K562 (cell line): Measurements from ENCODE around the gene CLIC1. TPM values are rescaled to one million over a fixed set of nuclear protein-coding genes. Genes with fewer than 3 reads are reported as not detected.

Source experiments
- DDX20 ChIP-seq: fragments of 450-650 bp; IDR thresholded peaks from 2 replicates; pipeline ENCODE4 v1.6.1; 2016; ENCODE audit warnings: missing genetic modification characterization, low read depth, mild to moderate bottlenecking, missing compliant biosample characterization, moderate library complexity
- ZNF316 ChIP-seq: fragments of 450-650 bp; IDR thresholded peaks from 2 replicates; pipeline ENCODE4 v1.6.1; 2016
- polyA plus RNA-seq, 8 experiments: library from polyadenylated mRNA; depleted of rRNA in 4 of 8; stranded (reverse) in 5 of 8; unstranded in 3 of 8; fragments of >200 nt; fragmentation: Nextera tagmentation in 2 of 8; fragmentation: Illumina TruSeq in 1 of 8; extraction: Ambion mirVana in 2 of 8; extraction: Trizol in 1 of 8; gene quantifications; 2 replicates each; pipeline versions ENCODE4 v1.2.1 to v1.2.3, GENCODE V29; 2011 to 2014; ENCODE audit warnings: inconsistent platforms in 1 of 8, missing spikeins in 1 of 8
- total RNA-seq, 7 experiments: library from RNA; depleted of rRNA in 6 of 7; stranded (reverse); fragments of >200 nt in 6 of 7; fragmentation: Illumina TruSeq in 2 of 7; extraction: Trizol in 2 of 7; gene quantifications; 2 replicates each; pipeline versions ENCODE4 v1.2.1 to v1.2.3, GENCODE V29; 2011 to 2021; ENCODE audit warnings: low replicate concordance in 1 of 7
- TF ChIP-seq, protein P1 (sequence below): fragments of 200-600 bp; sonication (generic); IDR thresholded peaks from one replicate; pipeline ENCODE4 v1.6.1; 2012; ENCODE audit warnings: mild to moderate bottlenecking, low read depth, low read length, inconsistent platforms
- TF ChIP-seq, protein P2 (sequence below): fragments of 450-650 bp; formaldehyde crosslinking; conservative IDR thresholded peaks from 2 replicates; pipeline ENCODE4 v1.4.0; 2022; ENCODE audit warnings: mild to moderate bottlenecking, missing genetic modification characterization
- TF ChIP-seq, protein P3 (sequence below): fragments of 250-450 bp; sonication (Bioruptor Pico); IDR thresholded peaks from 2 replicates; pipeline ENCODE4 v1.9.0; 2021; ENCODE audit warnings: mild to moderate bottlenecking, inconsistent platforms

The CLIC1 gene
- total and polyA plus RNA-seq, 9 of the 15 experiments (the other 6 are each of a cell fraction or from before 2014, with no cell fraction given), result 1,267 to 2,419 (median 1,808) TPM

DNA sequence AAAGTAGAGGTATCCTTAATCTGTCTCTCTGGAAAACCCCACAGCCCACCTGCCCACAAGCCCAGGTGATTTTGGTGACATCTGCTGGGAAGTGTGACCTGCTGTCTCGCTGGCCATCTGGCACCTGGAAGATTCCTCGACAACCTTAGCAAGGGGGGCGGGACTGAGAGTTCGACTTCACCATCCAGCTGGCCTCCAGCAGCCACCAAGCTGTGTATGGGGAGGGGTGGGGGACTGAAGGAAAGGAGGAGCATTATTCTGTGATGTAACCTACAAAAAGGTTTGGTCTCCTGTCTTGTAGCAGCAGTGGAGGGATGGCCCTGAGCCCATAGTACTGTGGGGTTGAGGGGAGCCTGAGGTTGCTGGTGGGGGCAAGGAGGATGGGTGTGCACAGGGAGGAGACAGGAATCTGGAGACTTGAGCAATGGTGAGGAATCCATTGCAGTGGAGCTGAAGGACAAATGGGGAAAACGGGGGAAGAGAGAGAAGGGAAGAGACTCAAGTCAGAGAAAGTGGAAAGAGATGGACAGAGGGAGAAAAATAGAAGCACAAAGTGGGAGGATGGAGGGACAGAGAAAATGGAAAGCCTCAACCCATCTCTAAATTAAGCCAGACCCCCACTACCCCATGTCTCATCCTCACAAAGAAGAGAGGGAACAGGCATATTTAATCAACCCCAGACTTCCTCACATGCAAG, 25.7 kb downstream of the CLIC1 start (continued):
- TF ChIP-seq, protein P1, sequence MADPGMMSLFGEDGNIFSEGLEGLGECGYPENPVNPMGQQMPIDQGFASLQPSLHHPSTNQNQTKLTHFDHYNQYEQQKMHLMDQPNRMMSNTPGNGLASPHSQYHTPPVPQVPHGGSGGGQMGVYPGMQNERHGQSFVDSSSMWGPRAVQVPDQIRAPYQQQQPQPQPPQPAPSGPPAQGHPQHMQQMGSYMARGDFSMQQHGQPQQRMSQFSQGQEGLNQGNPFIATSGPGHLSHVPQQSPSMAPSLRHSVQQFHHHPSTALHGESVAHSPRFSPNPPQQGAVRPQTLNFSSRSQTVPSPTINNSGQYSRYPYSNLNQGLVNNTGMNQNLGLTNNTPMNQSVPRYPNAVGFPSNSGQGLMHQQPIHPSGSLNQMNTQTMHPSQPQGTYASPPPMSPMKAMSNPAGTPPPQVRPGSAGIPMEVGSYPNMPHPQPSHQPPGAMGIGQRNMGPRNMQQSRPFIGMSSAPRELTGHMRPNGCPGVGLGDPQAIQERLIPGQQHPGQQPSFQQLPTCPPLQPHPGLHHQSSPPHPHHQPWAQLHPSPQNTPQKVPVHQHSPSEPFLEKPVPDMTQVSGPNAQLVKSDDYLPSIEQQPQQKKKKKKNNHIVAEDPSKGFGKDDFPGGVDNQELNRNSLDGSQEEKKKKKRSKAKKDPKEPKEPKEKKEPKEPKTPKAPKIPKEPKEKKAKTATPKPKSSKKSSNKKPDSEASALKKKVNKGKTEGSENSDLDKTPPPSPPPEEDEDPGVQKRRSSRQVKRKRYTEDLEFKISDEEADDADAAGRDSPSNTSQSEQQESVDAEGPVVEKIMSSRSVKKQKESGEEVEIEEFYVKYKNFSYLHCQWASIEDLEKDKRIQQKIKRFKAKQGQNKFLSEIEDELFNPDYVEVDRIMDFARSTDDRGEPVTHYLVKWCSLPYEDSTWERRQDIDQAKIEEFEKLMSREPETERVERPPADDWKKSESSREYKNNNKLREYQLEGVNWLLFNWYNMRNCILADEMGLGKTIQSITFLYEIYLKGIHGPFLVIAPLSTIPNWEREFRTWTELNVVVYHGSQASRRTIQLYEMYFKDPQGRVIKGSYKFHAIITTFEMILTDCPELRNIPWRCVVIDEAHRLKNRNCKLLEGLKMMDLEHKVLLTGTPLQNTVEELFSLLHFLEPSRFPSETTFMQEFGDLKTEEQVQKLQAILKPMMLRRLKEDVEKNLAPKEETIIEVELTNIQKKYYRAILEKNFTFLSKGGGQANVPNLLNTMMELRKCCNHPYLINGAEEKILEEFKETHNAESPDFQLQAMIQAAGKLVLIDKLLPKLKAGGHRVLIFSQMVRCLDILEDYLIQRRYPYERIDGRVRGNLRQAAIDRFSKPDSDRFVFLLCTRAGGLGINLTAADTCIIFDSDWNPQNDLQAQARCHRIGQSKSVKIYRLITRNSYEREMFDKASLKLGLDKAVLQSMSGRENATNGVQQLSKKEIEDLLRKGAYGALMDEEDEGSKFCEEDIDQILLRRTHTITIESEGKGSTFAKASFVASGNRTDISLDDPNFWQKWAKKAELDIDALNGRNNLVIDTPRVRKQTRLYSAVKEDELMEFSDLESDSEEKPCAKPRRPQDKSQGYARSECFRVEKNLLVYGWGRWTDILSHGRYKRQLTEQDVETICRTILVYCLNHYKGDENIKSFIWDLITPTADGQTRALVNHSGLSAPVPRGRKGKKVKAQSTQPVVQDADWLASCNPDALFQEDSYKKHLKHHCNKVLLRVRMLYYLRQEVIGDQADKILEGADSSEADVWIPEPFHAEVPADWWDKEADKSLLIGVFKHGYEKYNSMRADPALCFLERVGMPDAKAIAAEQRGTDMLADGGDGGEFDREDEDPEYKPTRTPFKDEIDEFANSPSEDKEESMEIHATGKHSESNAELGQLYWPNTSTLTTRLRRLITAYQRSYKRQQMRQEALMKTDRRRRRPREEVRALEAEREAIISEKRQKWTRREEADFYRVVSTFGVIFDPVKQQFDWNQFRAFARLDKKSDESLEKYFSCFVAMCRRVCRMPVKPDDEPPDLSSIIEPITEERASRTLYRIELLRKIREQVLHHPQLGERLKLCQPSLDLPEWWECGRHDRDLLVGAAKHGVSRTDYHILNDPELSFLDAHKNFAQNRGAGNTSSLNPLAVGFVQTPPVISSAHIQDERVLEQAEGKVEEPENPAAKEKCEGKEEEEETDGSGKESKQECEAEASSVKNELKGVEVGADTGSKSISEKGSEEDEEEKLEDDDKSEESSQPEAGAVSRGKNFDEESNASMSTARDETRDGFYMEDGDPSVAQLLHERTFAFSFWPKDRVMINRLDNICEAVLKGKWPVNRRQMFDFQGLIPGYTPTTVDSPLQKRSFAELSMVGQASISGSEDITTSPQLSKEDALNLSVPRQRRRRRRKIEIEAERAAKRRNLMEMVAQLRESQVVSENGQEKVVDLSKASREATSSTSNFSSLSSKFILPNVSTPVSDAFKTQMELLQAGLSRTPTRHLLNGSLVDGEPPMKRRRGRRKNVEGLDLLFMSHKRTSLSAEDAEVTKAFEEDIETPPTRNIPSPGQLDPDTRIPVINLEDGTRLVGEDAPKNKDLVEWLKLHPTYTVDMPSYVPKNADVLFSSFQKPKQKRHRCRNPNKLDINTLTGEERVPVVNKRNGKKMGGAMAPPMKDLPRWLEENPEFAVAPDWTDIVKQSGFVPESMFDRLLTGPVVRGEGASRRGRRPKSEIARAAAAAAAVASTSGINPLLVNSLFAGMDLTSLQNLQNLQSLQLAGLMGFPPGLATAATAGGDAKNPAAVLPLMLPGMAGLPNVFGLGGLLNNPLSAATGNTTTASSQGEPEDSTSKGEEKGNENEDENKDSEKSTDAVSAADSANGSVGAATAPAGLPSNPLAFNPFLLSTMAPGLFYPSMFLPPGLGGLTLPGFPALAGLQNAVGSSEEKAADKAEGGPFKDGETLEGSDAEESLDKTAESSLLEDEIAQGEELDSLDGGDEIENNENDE, result no peak
- TF ChIP-seq ZNF316, result no peak
- TF ChIP-seq DDX20 (tag), result no peak
- TF ChIP-seq, protein P2, sequence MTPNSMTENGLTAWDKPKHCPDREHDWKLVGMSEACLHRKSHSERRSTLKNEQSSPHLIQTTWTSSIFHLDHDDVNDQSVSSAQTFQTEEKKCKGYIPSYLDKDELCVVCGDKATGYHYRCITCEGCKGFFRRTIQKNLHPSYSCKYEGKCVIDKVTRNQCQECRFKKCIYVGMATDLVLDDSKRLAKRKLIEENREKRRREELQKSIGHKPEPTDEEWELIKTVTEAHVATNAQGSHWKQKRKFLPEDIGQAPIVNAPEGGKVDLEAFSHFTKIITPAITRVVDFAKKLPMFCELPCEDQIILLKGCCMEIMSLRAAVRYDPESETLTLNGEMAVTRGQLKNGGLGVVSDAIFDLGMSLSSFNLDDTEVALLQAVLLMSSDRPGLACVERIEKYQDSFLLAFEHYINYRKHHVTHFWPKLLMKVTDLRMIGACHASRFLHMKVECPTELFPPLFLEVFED (CRISPR knock-in tag), result peak; percentile 94
- TF ChIP-seq, protein P3, sequence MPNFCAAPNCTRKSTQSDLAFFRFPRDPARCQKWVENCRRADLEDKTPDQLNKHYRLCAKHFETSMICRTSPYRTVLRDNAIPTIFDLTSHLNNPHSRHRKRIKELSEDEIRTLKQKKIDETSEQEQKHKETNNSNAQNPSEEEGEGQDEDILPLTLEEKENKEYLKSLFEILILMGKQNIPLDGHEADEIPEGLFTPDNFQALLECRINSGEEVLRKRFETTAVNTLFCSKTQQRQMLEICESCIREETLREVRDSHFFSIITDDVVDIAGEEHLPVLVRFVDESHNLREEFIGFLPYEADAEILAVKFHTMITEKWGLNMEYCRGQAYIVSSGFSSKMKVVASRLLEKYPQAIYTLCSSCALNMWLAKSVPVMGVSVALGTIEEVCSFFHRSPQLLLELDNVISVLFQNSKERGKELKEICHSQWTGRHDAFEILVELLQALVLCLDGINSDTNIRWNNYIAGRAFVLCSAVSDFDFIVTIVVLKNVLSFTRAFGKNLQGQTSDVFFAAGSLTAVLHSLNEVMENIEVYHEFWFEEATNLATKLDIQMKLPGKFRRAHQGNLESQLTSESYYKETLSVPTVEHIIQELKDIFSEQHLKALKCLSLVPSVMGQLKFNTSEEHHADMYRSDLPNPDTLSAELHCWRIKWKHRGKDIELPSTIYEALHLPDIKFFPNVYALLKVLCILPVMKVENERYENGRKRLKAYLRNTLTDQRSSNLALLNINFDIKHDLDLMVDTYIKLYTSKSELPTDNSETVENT (CRISPR knock-in tag), result no peak
